MCF 10A (cell line): ENCODE data around the gene DCBLD1. TPM values are rescaled to one million over a fixed set of nuclear protein-coding genes. Genes with fewer than 3 reads are reported as not detected.

ENCODE experiments used
- BruUV-seq: library from RNA; stranded (reverse); fragments of 400-500 nt; replicated peaks from 2 replicates; lab custom pipeline; 2021; lab: Mats Ljungman, UMichigan
- CTCF ChIA-PET: fragments of 300-600 bp; sonication (Branson Sonifier 250); formaldehyde crosslinking; extraction: SDS; loops from one replicate; lab custom pipeline; 2021; ENCODE audit warnings: antibody characterized with exemption, inconsistent platforms; lab: Yijun Ruan, JAX
- POLR2A ChIA-PET: fragments of 300-600, 350-650 bp; sonication (Branson Sonifier 250); formaldehyde crosslinking; extraction: SDS; loops from one replicate; lab custom pipeline; 2020; ENCODE audit warnings: antibody characterized with exemption, inconsistent platforms; lab: Yijun Ruan, JAX
- DNase-seq: peaks from one replicate; pipeline ENCODE4 v3.0.0-alpha.2; 2018; ENCODE audit not compliant: unreplicated experiment
- H3K27ac Mint-ChIP-seq: one replicate; pipeline ENCODE4 v1.8.0; 2022; ENCODE audit warnings: mild to moderate bottlenecking, low read depth, mixed read lengths; ENCODE audit not compliant: unreplicated experiment
- H3K27me3 Mint-ChIP-seq: one replicate; pipeline ENCODE4 v1.8.0; 2022; ENCODE audit warnings: mixed read lengths; ENCODE audit not compliant: insufficient read depth, unreplicated experiment
- H3K36me3 Mint-ChIP-seq: one replicate; pipeline ENCODE4 v1.8.0; 2022; ENCODE audit warnings: mild to moderate bottlenecking, moderate library complexity, mixed read lengths; ENCODE audit not compliant: insufficient read depth, unreplicated experiment
- H3K4me1 Mint-ChIP-seq: one replicate; pipeline ENCODE4 v1.8.0; 2022; ENCODE audit warnings: mixed read lengths; ENCODE audit not compliant: insufficient read depth, unreplicated experiment
- H3K4me3 Mint-ChIP-seq: one replicate; pipeline ENCODE4 v1.8.0; 2022; ENCODE audit warnings: mild to moderate bottlenecking, moderate library complexity, mixed read lengths; ENCODE audit not compliant: unreplicated experiment
- H3K9me3 Mint-ChIP-seq: one replicate; pipeline ENCODE4 v1.8.0; 2022; ENCODE audit warnings: mixed read lengths; ENCODE audit not compliant: unreplicated experiment
- intact Hi-C: fragments of 100-400 bp; cut with micrococcal nuclease; formaldehyde crosslinking; loops from 2 replicates; pipeline ENCODE4 v1.14.1; 2022
- total RNA-seq: library from RNA; stranded (reverse); gene quantifications from 2 replicates; pipeline ENCODE4 v1.2.3, GENCODE V29; 2022
- TF ChIP-seq, protein P1 (sequence below): fragments of 200-600 bp; IDR thresholded peaks from one replicate; pipeline ENCODE4 v1.8.0; 2022; ENCODE audit warnings: antibody characterized with exemption, mild to moderate bottlenecking; ENCODE audit not compliant: unreplicated experiment

The DCBLD1 gene
- total RNA-seq, 1 experiment from 2014 or later, result 25.4 TPM

DNA sequence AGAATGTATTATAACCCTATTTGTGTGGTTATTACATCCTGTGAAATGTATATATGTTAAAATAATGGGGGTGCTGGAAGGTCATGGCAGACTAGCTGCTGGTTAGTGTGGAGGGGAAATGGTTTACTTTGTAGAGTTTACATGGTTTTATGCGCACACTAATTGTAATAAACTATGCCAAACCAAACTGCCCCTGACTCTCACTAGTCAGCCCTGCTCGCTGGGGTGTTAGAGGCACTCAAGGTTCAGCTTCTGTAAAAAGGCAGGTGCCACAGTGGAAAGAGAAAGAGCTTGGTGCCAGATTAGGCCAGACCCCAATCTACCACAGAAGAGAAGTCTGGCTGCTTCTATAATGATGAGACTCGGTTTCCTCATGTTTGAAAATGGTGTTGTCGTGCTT, 67.1 kb downstream of the DCBLD1 start:
- POLR2A ChIA-PET, result interaction anchor here (1.2 to 3.0 kb wide), 6 partner anchors 9 to 100 kb away, joined by 3 to 16 read pairs (median 4); partner anchors contain the start of gene DCBLD1
- no peak for DNase-seq
- Mint-ChIP-seq H3K27me3 (no peaks in the 10 kb centered on the region), H3K4me1 (peaks cover 25% of the 10 kb centered on the region), H3K27ac (no peak overlapping the region), H3K4me3 (no peak overlapping the region), H3K9me3 (no peaks in the 10 kb centered on the region), H3K36me3 (peaks cover 42% of the 10 kb centered on the region)
- intact Hi-C loops, result no loop called here
- TF ChIP-seq, protein P1, sequence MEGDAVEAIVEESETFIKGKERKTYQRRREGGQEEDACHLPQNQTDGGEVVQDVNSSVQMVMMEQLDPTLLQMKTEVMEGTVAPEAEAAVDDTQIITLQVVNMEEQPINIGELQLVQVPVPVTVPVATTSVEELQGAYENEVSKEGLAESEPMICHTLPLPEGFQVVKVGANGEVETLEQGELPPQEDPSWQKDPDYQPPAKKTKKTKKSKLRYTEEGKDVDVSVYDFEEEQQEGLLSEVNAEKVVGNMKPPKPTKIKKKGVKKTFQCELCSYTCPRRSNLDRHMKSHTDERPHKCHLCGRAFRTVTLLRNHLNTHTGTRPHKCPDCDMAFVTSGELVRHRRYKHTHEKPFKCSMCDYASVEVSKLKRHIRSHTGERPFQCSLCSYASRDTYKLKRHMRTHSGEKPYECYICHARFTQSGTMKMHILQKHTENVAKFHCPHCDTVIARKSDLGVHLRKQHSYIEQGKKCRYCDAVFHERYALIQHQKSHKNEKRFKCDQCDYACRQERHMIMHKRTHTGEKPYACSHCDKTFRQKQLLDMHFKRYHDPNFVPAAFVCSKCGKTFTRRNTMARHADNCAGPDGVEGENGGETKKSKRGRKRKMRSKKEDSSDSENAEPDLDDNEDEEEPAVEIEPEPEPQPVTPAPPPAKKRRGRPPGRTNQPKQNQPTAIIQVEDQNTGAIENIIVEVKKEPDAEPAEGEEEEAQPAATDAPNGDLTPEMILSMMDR, result no peak
- BruUV-seq, result no TSS peak
- CTCF ChIA-PET, result interaction anchor here (0.6 to 2.2 kb wide), 9 partner anchors 49 to 1102 kb away, joined by 3 to 28 read pairs (median 4); partner anchors contain the start of gene CEP85L

DNA sequence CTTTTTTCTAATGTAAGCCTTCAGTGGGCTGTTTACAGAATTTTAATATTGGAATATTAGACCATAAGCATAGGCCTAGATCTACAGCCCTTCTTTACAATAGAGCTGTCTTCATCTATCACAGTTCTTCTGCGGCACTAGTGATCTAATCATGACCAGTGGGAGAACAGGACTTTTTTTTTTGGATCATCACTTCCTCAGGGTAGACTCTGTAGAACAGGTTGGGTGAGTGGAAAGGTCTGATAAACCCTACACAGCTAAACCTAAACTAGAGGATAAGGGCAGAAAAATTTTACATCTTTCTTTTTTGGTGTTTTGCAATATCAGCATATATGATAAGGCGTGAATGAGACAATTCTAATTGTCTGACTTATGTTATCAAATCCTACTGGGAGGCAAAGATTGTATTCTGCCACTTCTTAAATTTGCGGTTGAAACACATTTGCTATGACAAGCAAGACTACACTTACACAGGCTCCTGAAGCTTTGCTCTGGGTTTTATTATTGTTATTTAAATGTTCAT, 67.7 kb downstream of the DCBLD1 start:
- Mint-ChIP-seq H3K4me1 (peaks cover 23% of the 10 kb centered on the region), H3K27ac (no peak overlapping the region), H3K27me3 (no peaks in the 10 kb centered on the region), H3K9me3 (no peaks in the 10 kb centered on the region), H3K36me3 (peaks cover 42% of the 10 kb centered on the region), H3K4me3 (no peak overlapping the region)
- DNase-seq, result no peak
- CTCF ChIA-PET, result interaction anchor here (0.6 to 2.2 kb wide), 11 partner anchors 48 to 1101 kb away, joined by 3 to 28 read pairs (median 3); partner anchors contain the start of gene CEP85L
- TF ChIP-seq, protein P1, result no peak
- intact Hi-C loops, result no loop called here
- POLR2A ChIA-PET, result interaction anchor here (1.5 to 3.0 kb wide), 3 partner anchors 8 to 101 kb away, joined by 3 to 16 read pairs (median 4); partner anchors contain the start of gene DCBLD1
- BruUV-seq, result no TSS peak

DNA sequence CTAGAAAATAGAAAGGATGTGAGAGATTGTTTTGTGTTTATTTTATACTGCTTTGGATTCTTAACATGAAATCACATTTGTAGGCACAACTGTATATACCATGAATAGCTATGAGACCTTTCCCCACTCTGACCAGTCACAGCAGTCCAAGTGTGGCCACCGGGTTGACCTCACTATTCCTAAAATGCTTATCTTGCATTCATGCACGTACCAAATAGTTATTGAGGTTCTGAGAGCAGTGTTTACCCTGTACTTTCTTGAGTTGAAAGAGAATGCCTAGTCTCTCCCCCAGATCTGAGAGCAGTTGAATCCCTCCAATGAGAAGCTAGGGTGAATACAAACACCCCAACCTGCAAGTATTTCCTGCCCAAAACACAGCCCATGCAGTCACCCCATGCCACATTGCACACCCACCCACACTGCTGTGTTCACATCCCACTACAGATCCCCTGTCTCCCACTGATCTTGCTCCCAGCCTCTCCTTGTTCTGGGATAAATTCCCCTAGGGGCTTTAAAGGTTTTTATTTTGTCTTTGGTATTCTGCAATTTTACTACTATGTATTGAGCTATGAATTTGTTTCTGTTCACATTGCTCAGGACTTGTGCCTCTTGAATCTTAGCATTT, 68.3 kb downstream of the DCBLD1 start:
- Mint-ChIP-seq H3K9me3 (no peaks in the 10 kb centered on the region), H3K36me3 (peaks cover 42% of the 10 kb centered on the region)

More for the DNA sequence above, 68.3 kb downstream of the DCBLD1 start:
- TF ChIP-seq, protein P1, result no peak
- no TSS peak for BruUV-seq
- no peaks in the 10 kb centered on the region for H3K27me3 Mint-ChIP-seq
- CTCF ChIA-PET, result interaction anchor here (0.6 to 1.5 kb wide), 11 partner anchors 53 to 189 kb away, joined by 3 to 6 read pairs (median 3); no protein-coding TSS in a partner anchor
- intact Hi-C loops, result no loop called here
- POLR2A ChIA-PET, result interaction anchor here (0.6 to 3.0 kb wide), 4 partner anchors 67 to 125 kb away, joined by 3 to 16 read pairs (median 4); partner anchors contain the start of genes DCBLD1 and ROS1
- no peak overlapping the region for H3K4me3 Mint-ChIP-seq
- H3K4me1 Mint-ChIP-seq, result peaks cover 20% of the 10 kb centered on the region
- DNase-seq, result no peak
- peak overlapping the region; percentile 13 for H3K27ac Mint-ChIP-seq
